Hepatocyte (in vitro differentiated cells): Measurements from ENCODE around the gene PDXDC1.
"Not testable (repeated sequence)": the region's sequence is repeated elsewhere in the genome, so short reads cannot be mapped to it uniquely, and the experiment has no call there.

Source experiments
- CTCF ChIP-seq: fragments of 200-600 bp; sonication (generic); IDR thresholded peaks from 2 replicates; pipeline ENCODE4 v1.5.1; 2016; ENCODE audit warnings: antibody characterized with exemption, mild to moderate bottlenecking; ENCODE audit not compliant: poor library complexity
- EZH2 ChIP-seq: fragments of 200-600 bp; sonication (generic); IDR thresholded peaks from 2 replicates; pipeline ENCODE4 v1.6.1; 2016; ENCODE audit warnings: antibody characterized with exemption, mild to moderate bottlenecking, borderline replicate concordance
- EZH2phosphoT487 ChIP-seq: fragments of 200-600 bp; sonication (generic); IDR thresholded peaks from one replicate; pipeline ENCODE4 v1.6.1; 2018; ENCODE audit warnings: antibody characterized with exemption, mild to moderate bottlenecking, low read depth, moderate library complexity; ENCODE audit not compliant: unreplicated experiment, severe bottlenecking

GRCh38 chr16:14978908-14979307 lies 4.1 kb downstream of the PDXDC1 start:
- TF ChIP-seq CTCF, EZH2phosphoT487, EZH2: not testable (repeated sequence)
